ENCODE measurements around the gene MCF2L.
"Not testable (repeated sequence)": the region's sequence is repeated elsewhere in the genome, so short reads cannot be mapped to it uniquely, and the experiment has no call there.

The MCF2L gene

DNA sequence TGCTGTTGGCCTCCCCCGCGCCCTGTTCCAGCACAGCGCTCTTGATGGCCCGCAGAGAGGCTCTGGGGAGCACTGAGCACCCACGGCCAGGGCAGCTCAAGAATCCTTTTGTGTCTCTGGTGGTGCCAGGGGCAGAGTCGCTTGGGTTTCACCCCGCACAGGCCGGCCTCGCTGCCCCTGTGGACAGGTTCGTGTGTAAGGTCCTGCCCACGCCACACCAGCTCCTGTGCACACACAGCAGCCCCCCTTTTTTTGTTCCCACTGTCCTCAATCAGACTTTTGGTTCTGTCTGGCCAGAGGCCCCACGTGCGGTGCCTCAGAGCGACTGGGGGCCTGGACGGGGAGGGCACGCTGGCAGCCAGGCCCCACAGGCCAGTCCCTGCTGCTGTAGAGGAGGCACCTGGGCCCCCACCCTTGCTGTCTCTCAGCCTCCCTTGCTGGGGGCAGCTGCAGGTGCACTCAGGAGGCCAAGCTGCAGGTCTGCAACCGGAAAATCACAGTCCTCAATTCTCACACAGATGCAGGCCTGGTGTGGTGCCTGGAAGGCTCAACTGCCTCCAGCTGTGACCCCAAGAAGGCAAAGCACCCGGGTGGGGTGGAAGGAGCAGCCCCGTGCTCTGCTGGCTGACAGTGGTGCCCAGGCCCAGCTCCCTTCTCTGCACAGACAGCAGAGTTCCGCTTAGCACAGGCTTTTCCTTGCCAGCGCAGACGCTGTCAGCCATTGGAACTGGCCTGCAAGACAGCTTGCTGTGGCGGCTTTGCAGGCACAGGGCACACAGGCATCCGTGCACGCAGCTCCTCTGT lies 124.0 kb downstream of the MCF2L start:
- no peaks in the 10 kb centered on the region for H3K27me3 ChIP-seq (ENCODE audit: control insufficient read depth, insufficient read depth, low read length)
- peaks cover 12% of the 10 kb centered on the region for H3K36me3 ChIP-seq (ENCODE audit: control insufficient read depth, insufficient read depth, low read length)
- H3K4me3 ChIP-seq (ENCODE audit: low read depth, low read length): no peak overlapping the region
- H3K9ac ChIP-seq (ENCODE audit: low read depth, low read length): no peak overlapping the region
- H3K9me3 ChIP-seq (ENCODE audit: control insufficient read depth, insufficient read depth, low read length): no peaks in the 10 kb centered on the region
- H3K4me1 ChIP-seq (ENCODE audit: control insufficient read depth, insufficient read depth, low read length): peaks cover 2% of the 10 kb centered on the region

DNA sequence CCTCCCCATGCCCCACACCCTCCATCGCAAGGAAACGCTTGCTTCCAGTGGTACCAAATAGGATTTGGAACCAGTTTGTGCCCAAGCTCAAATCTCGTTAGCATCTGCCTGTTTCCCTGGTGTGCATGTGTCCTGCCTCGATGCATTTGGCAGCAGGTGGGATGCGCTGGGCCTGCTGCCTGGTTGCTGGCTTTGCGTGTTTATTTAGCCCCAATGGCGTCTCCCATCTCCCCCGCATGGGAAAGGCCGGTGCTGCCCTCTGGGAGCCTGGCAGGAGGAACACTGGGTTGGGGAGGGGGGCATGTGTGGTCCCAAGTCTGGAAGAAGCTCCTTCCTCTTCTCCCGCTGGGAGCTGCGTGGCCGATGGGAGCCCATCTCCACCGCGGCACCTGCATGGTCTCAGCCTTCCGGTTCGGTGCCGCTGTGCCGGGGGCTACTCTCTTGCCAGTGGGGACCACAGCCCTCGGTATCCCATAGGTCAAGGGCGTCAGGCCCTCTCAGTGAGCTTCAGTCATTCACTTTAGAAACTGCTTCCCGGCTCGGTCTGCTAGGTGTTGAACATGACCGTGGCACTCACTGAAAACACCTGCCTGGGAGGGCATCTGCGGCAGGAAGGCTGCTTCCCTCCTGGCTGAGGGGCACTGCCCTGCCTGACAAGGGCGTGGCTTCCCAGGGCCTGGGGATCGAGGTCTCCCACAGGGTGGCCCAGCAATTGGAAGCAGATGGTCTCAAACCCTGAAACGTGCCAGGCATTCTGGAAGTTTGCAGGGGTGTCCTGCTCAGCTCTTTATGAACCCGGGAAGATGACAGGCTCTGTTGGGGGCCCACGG lies 124.8 kb downstream of the MCF2L start:
- no peaks in the 10 kb centered on the region for H3K27me3 ChIP-seq (ENCODE audit: control insufficient read depth, insufficient read depth, low read length)
- H3K4me3 ChIP-seq (ENCODE audit: low read depth, low read length): no peak overlapping the region
- no peaks in the 10 kb centered on the region for H3K9me3 ChIP-seq (ENCODE audit: control insufficient read depth, insufficient read depth, low read length)
- H3K4me1 ChIP-seq (ENCODE audit: control insufficient read depth, insufficient read depth, low read length): peaks cover 2% of the 10 kb centered on the region
- no peak overlapping the region for H3K9ac ChIP-seq (ENCODE audit: low read depth, low read length)
- peaks cover 7% of the 10 kb centered on the region for H3K36me3 ChIP-seq (ENCODE audit: control insufficient read depth, insufficient read depth, low read length)

- no peak overlapping the region for H3K9ac ChIP-seq (ENCODE audit: low read depth, low read length)
- H3K4me1 ChIP-seq (ENCODE audit: control insufficient read depth, insufficient read depth, low read length): peaks cover 2% of the 10 kb centered on the region
- no peaks in the 10 kb centered on the region for H3K27me3 ChIP-seq (ENCODE audit: control insufficient read depth, insufficient read depth, low read length)
- no peak overlapping the region for H3K4me3 ChIP-seq (ENCODE audit: low read depth, low read length)
- peaks cover 6% of the 10 kb centered on the region for H3K36me3 ChIP-seq (ENCODE audit: control insufficient read depth, insufficient read depth, low read length)
- no peaks in the 10 kb centered on the region for H3K9me3 ChIP-seq (ENCODE audit: control insufficient read depth, insufficient read depth, low read length)
Measured at GRCh38 chr13:113094410-113094800, 125.4 kb downstream of the MCF2L start.

GRCh38 chr13:113095146-113096051 lies 126.4 kb downstream of the MCF2L start:
- no peak overlapping the region for H3K4me3 ChIP-seq (ENCODE audit: low read depth, low read length)
- no peaks in the 10 kb centered on the region for H3K4me1 ChIP-seq (ENCODE audit: control insufficient read depth, insufficient read depth, low read length)
- no peak overlapping the region for H3K9ac ChIP-seq (ENCODE audit: low read depth, low read length)
- no peaks in the 10 kb centered on the region for H3K27me3 ChIP-seq (ENCODE audit: control insufficient read depth, insufficient read depth, low read length)
- H3K9me3 ChIP-seq (ENCODE audit: control insufficient read depth, insufficient read depth, low read length): no peaks in the 10 kb centered on the region
- H3K36me3 ChIP-seq (ENCODE audit: control insufficient read depth, insufficient read depth, low read length): peaks cover 6% of the 10 kb centered on the region

GRCh38 chr13:113096052-113096744 lies 127.2 kb downstream of the MCF2L start:
- Histone ChIP-seq H3K27me3 (ENCODE audit: control insufficient read depth, insufficient read depth, low read length) (no peaks in the 10 kb centered on the region), H3K4me1 (ENCODE audit: control insufficient read depth, insufficient read depth, low read length) (no peaks in the 10 kb centered on the region), H3K4me3 (ENCODE audit: low read depth, low read length) (no peak overlapping the region)

GRCh38 chr13:113096745-113097305 lies 127.8 kb downstream of the MCF2L start:
- H3K9me3 ChIP-seq (ENCODE audit: control insufficient read depth, insufficient read depth, low read length): no peaks in the 10 kb centered on the region
- peaks cover 5% of the 10 kb centered on the region for H3K36me3 ChIP-seq (ENCODE audit: control insufficient read depth, insufficient read depth, low read length)
- no peaks in the 10 kb centered on the region for H3K4me1 ChIP-seq (ENCODE audit: control insufficient read depth, insufficient read depth, low read length)
- H3K27me3 ChIP-seq (ENCODE audit: control insufficient read depth, insufficient read depth, low read length): no peaks in the 10 kb centered on the region
- no peak overlapping the region for H3K9ac ChIP-seq (ENCODE audit: low read depth, low read length)
- no peak overlapping the region for H3K4me3 ChIP-seq (ENCODE audit: low read depth, low read length)

More at GRCh38 chr13:113096052-113096744, 127.2 kb downstream of the MCF2L start:
- no peaks in the 10 kb centered on the region for H3K9me3 ChIP-seq (ENCODE audit: control insufficient read depth, insufficient read depth, low read length)
- H3K9ac ChIP-seq (ENCODE audit: low read depth, low read length): no peak overlapping the region
- H3K36me3 ChIP-seq (ENCODE audit: control insufficient read depth, insufficient read depth, low read length): peaks cover 6% of the 10 kb centered on the region

GRCh38 chr13:113097651-113098050 lies 128.6 kb downstream of the MCF2L start:
- Histone ChIP-seq H3K9me3 (ENCODE audit: control insufficient read depth, insufficient read depth, low read length) (no peaks in the 10 kb centered on the region), H3K27me3 (ENCODE audit: control insufficient read depth, insufficient read depth, low read length) (no peaks in the 10 kb centered on the region), H3K4me3 (ENCODE audit: low read depth, low read length) (no peak overlapping the region), H3K9ac (ENCODE audit: low read depth, low read length) (no peak overlapping the region), H3K4me1 (ENCODE audit: control insufficient read depth, insufficient read depth, low read length) (no peaks in the 10 kb centered on the region), H3K36me3 (ENCODE audit: control insufficient read depth, insufficient read depth, low read length) (peaks cover 3% of the 10 kb centered on the region)

DNA sequence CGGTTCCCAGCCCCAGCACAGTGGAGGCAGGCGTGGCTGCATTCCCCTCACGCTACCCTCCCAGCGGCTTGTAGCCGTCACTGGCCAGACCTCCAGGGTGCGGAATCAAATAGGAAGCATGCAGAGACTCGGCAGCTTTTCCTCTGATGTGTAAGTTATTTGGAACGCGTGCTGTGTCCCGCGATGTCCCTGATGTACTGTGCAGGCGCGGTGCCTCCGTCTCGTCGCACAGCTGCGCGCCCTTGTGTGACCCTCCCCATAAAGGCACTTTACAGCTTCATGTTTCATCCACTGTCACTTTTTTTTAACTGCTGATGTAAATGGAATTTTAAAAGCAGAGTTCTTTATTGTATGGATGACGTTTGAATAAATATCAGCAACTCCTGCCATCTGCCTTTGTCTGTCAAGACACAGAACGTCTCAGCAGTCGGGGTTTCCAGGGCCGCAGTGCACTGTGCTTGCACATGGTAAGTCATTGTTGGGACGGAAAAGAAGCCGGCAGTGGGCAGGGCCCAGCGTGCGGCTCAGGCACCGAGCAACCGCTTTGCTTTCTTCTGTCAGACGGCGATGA lies 129.2 kb downstream of the MCF2L start:
- no peak overlapping the region for H3K4me3 ChIP-seq (ENCODE audit: low read depth, low read length)
- no peak overlapping the region for H3K9ac ChIP-seq (ENCODE audit: low read depth, low read length)
- peaks cover 3% of the 10 kb centered on the region for H3K36me3 ChIP-seq (ENCODE audit: control insufficient read depth, insufficient read depth, low read length)
- no peaks in the 10 kb centered on the region for H3K27me3 ChIP-seq (ENCODE audit: control insufficient read depth, insufficient read depth, low read length)
- no peaks in the 10 kb centered on the region for H3K9me3 ChIP-seq (ENCODE audit: control insufficient read depth, insufficient read depth, low read length)
- H3K4me1 ChIP-seq (ENCODE audit: control insufficient read depth, insufficient read depth, low read length): no peaks in the 10 kb centered on the region

- Histone ChIP-seq H3K9ac (ENCODE audit: low read depth, low read length) (no peak overlapping the region), H3K4me1 (ENCODE audit: control insufficient read depth, insufficient read depth, low read length) (no peaks in the 10 kb centered on the region), H3K4me3 (ENCODE audit: low read depth, low read length) (no peak overlapping the region), H3K36me3 (ENCODE audit: control insufficient read depth, insufficient read depth, low read length) (no peaks in the 10 kb centered on the region), H3K27me3 (ENCODE audit: control insufficient read depth, insufficient read depth, low read length) (no peaks in the 10 kb centered on the region), H3K9me3 (ENCODE audit: control insufficient read depth, insufficient read depth, low read length) (no peaks in the 10 kb centered on the region)
Measured at GRCh38 chr13:113099142-113099541, 130.1 kb downstream of the MCF2L start.

DNA sequence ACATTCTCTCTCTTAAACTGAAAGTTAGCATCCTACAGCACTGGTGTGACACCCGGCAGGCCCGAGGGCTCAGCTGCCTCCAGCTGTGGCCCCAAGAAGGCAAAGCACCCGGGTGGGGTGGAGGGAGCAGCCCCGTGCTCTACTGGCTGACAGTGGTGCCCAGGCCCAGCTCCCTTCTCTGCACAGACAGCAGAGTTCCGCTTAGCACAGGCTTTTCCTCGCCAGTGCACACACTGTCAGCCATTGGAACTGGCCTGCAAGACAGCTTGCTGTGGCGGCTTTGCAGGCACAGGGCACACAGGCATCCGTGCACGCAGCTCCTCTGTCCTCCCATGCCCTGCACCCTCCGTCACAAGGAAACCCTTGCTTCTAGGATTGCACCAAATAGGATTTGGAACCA lies 133.3 kb downstream of the MCF2L start:
- not testable (repeated sequence) for H3K9ac ChIP-seq (ENCODE audit: low read depth, low read length); H3K4me1 ChIP-seq (ENCODE audit: control insufficient read depth, insufficient read depth, low read length); H3K27me3 ChIP-seq (ENCODE audit: control insufficient read depth, insufficient read depth, low read length); H3K9me3 ChIP-seq (ENCODE audit: control insufficient read depth, insufficient read depth, low read length); H3K4me3 ChIP-seq (ENCODE audit: low read depth, low read length); H3K36me3 ChIP-seq (ENCODE audit: control insufficient read depth, insufficient read depth, low read length)
